Hepatocyte (in vitro differentiated cells): ENCODE measurements around the gene DYSF. TPM values are rescaled to one million over a fixed set of nuclear protein-coding genes. Genes with fewer than 3 reads are reported as not detected.

Experiments
- DNase-seq: peaks from one replicate; pipeline ENCODE4 v3.0.0-alpha.2; 2016; ENCODE audit warnings: low spot score
- H2AFZ ChIP-seq: fragments of 200-600 bp; sonication (generic); 2 replicates; pipeline ENCODE4 v1.6.0; 2016; ENCODE audit warnings: antibody characterized with exemption, mild to moderate bottlenecking
- H3K27ac ChIP-seq: fragments of 200-600 bp; sonication (generic); 2 replicates; pipeline ENCODE4 v1.5.1; 2016; ENCODE audit warnings: mild to moderate bottlenecking
- H3K27me3 ChIP-seq: fragments of 200-600 bp; sonication (generic); 2 replicates; pipeline ENCODE4 v1.6.1; 2016
- H3K36me3 ChIP-seq: fragments of 200-600 bp; sonication (generic); replicated peaks from 2 replicates; pipeline ENCODE4 v1.5.1; 2016; ENCODE audit warnings: low read depth; ENCODE audit not compliant: insufficient read depth
- H3K4me1 ChIP-seq: fragments of 200-600 bp; sonication (generic); 2 replicates; pipeline ENCODE4 v1.5.1; 2016; ENCODE audit warnings: mild to moderate bottlenecking, moderate library complexity; ENCODE audit not compliant: insufficient read depth
- H3K4me2 ChIP-seq: fragments of 200-600 bp; sonication (generic); 2 replicates; pipeline ENCODE4 v1.6.0; 2016
- H3K4me3 ChIP-seq: fragments of 200-600 bp; sonication (generic); 2 replicates; pipeline ENCODE4 v1.5.1; 2016; ENCODE audit warnings: mild to moderate bottlenecking
- H3K79me2 ChIP-seq: fragments of 200-600 bp; sonication (generic); 2 replicates; pipeline ENCODE4 v1.6.0; 2017; ENCODE audit warnings: mild to moderate bottlenecking
- H3K9me2 ChIP-seq: fragments of 200-600 bp; sonication (generic); replicated peaks from 2 replicates; pipeline ENCODE4 v1.6.0; 2017; ENCODE audit warnings: mild to moderate bottlenecking; ENCODE audit not compliant: insufficient read depth
- H3K9me3 ChIP-seq: fragments of 200-600 bp; sonication (generic); 2 replicates; pipeline ENCODE4 v1.5.1; 2016; ENCODE audit warnings: low read depth, mild to moderate bottlenecking
- H4K20me1 ChIP-seq: fragments of 200-600 bp; sonication (generic); 2 replicates; pipeline ENCODE4 v1.6.0; 2016; ENCODE audit warnings: mild to moderate bottlenecking; ENCODE audit not compliant: insufficient read depth, poor library complexity, severe bottlenecking
- CTCF ChIP-seq: fragments of 200-600 bp; sonication (generic); IDR thresholded peaks from 2 replicates; pipeline ENCODE4 v1.5.1; 2016; ENCODE audit warnings: antibody characterized with exemption, mild to moderate bottlenecking; ENCODE audit not compliant: poor library complexity
- EZH2 ChIP-seq: fragments of 200-600 bp; sonication (generic); IDR thresholded peaks from 2 replicates; pipeline ENCODE4 v1.6.1; 2016; ENCODE audit warnings: antibody characterized with exemption, mild to moderate bottlenecking, borderline replicate concordance
- EZH2phosphoT487 ChIP-seq: fragments of 200-600 bp; sonication (generic); IDR thresholded peaks from one replicate; pipeline ENCODE4 v1.6.1; 2018; ENCODE audit warnings: antibody characterized with exemption, mild to moderate bottlenecking, low read depth, moderate library complexity; ENCODE audit not compliant: unreplicated experiment, severe bottlenecking
- WGBS: methylation state at CpG from one replicate; pipeline ENCODE4 v1.1.6; 2016; ENCODE audit warnings: low lambda C conversion rate; ENCODE audit errors: missing lambda C conversion rate; 5-methylcytosine and 5-hydroxymethylcytosine counted together
- polyA plus RNA-seq: library from polyadenylated mRNA; unstranded; fragments of >200 nt; fragmentation: Nextera tagmentation; extraction: Ambion mirVana; gene quantifications from 2 replicates; pipeline ENCODE4 v1.2.1, GENCODE V29; 2016
- total RNA-seq: library from RNA; depleted of rRNA; stranded (reverse); fragments of >200 nt; gene quantifications from 2 replicates; pipeline ENCODE4 v1.2.3, GENCODE V29; 2014

The DYSF gene
- total and polyA plus RNA-seq, 2 experiments from 2014 or later = 0.25 to 0.90 TPM

DNA sequence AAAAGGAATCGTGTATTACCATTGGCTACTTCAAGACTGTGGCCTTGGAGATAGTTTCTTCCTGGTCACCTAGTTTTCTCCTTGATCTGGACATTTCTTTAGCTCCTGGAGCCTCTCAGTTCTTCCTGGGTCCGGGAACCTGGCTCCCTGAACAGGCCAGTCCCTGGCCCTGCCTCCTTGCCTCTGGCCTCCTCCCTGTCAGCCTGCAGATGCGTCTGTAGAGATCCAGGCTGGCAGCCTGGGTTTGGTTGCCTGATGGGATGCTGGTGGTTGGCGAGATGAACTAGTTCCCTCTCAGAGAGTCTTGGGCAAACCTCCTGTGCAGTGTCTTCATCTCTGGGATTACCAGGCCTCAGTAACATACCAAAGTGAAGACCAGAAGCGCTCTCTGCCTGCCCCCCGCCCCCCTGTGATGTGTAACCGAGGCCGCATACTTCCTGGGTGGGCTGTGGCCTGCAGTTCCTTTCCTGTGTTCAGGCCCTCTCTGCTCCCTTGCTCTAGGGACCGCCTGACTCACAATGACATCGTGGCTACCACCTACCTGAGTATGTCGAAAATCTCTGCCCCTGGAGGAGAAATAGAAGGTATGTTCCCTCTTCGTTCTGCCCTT lies 85.4 kb downstream of the DYSF start:
- TF ChIP-seq EZH2 = no peak
- TF ChIP-seq EZH2phosphoT487 = no peak
- TF ChIP-seq CTCF = no peak
- Histone ChIP-seq H3K27ac (no peak overlapping the region), H3K4me1 (no peaks in the 10 kb centered on the region), H3K4me3 (no peak overlapping the region), H3K4me2 (no peak overlapping the region), H2AFZ (no peak overlapping the region), H3K36me3 (no peaks in the 10 kb centered on the region), H3K9me2 (no peaks in the 10 kb centered on the region), H4K20me1 (no peaks in the 10 kb centered on the region), H3K27me3 (no peaks in the 10 kb centered on the region), H3K79me2 (no peaks in the 10 kb centered on the region), H3K9me3 (no peaks in the 10 kb centered on the region)
- WGBS = 88% methylated on average over 12 of the region's 12 CpGs
- DNase-seq = no peak

DNA sequence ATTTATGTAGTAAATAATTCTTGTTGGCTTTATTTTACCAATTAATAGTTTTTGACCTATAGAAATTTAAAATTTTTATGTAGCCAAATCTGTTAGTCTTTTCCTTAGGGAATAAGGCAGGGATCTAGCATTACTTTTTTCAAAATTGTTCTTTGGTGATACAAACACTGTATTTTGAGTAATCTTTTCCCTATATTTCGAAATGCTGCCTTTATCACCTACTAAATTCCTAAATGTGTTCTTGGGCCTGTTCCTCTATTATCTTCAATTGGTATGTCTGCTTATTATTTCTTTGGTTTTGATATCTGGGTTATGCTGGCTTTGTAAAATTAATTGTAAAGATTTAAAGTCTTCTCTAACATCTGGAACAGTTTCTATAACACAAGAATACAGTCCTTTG lies 87.5 kb downstream of the DYSF start:
- DNase-seq = no peak
- Histone ChIP-seq H4K20me1 (no peaks in the 10 kb centered on the region), H3K79me2 (no peaks in the 10 kb centered on the region), H3K4me2 (no peak overlapping the region), H3K9me2 (no peaks in the 10 kb centered on the region), H3K4me1 (no peaks in the 10 kb centered on the region), H3K36me3 (no peaks in the 10 kb centered on the region), H2AFZ (no peak overlapping the region), H3K27me3 (no peaks in the 10 kb centered on the region), H3K4me3 (no peak overlapping the region), H3K9me3 (no peaks in the 10 kb centered on the region), H3K27ac (no peak overlapping the region)
- no peak for TF ChIP-seq EZH2phosphoT487
- TF ChIP-seq CTCF = no peak
- no peak for TF ChIP-seq EZH2
- 88% methylated on average over 1 of the region's 1 CpG for WGBS

DNA sequence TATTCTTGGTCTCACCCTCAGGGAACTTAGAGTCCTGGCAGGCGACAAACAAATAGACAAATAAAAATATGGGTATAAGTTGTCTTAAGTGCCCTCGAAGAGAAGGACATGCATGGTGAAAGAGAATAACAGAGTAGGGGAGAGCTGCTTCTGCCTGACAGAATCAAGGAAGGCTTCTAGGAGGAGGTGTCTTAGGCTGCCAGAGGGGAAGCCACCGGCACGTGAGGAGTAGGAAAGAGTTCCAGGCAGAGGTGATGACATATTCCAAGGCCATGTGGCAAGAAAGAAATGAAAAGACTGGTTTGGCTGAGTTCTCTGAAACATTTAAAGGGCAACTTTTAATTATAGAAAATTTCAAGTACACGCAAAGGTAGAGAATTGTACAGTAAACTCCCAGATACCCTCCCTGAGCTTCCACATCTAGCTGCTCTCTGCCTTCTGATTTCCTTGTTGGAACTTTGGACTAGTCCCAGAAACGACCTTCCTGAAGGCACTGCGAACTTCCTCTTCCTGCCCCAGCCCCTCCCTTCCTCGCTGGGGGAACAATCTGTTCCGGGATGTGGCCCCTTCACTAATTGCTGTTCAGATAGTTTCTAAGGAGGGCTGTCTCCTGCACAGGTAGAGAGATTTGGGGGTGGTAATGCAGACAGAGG lies 91.7 kb downstream of the DYSF start:
- no peak overlapping the region for H3K4me3 ChIP-seq
- H3K4me1 ChIP-seq = no peaks in the 10 kb centered on the region
- no peaks in the 10 kb centered on the region for H3K36me3 ChIP-seq
- no peak for DNase-seq
- H3K4me2 ChIP-seq = peak overlapping the region; percentile 48
- H3K79me2 ChIP-seq = no peaks in the 10 kb centered on the region
- H3K27ac ChIP-seq = no peak overlapping the region
- H4K20me1 ChIP-seq = no peaks in the 10 kb centered on the region
- WGBS = 83% methylated on average over 9 of the region's 9 CpGs
- no peaks in the 10 kb centered on the region for H3K9me3 ChIP-seq
- no peaks in the 10 kb centered on the region for H3K27me3 ChIP-seq
- no peak overlapping the region for H2AFZ ChIP-seq
- TF ChIP-seq CTCF (no peak), EZH2phosphoT487 (no peak), EZH2 (no peak)
- no peaks in the 10 kb centered on the region for H3K9me2 ChIP-seq
